ENCODE measurements around the gene SLC16A6. TPM values are rescaled to one million over a fixed set of nuclear protein-coding genes. Genes with fewer than 3 reads are reported as not detected.
"Not testable (repeated sequence)": the region's sequence is repeated elsewhere in the genome, so short reads cannot be mapped to it uniquely, and the experiment has no call there.

Gene SLC16A6
- total RNA-seq, 1 donor from 2014 or later, result not detected

GRCh38 chr17:68293490-68294195 is 2.7 kb upstream of the SLC16A6 start:
- ATAC-seq (no peak), DNase-seq (no peak)
- intact Hi-C loops (cut with micrococcal nuclease), result no loop called here

- intact Hi-C loops (cut with micrococcal nuclease), result no loop called here
- DNase-seq (no peak), ATAC-seq (no peak)
Observed at GRCh38 chr17:68292689-68293040, 1.7 kb upstream of the SLC16A6 start.

GRCh38 chr17:68291836-68292688 is 1.1 kb upstream of the SLC16A6 start:
- DNase-seq (peak; percentile 83), ATAC-seq (peak; percentile 76)
- intact Hi-C loops (cut with micrococcal nuclease), result no loop called here

DNA sequence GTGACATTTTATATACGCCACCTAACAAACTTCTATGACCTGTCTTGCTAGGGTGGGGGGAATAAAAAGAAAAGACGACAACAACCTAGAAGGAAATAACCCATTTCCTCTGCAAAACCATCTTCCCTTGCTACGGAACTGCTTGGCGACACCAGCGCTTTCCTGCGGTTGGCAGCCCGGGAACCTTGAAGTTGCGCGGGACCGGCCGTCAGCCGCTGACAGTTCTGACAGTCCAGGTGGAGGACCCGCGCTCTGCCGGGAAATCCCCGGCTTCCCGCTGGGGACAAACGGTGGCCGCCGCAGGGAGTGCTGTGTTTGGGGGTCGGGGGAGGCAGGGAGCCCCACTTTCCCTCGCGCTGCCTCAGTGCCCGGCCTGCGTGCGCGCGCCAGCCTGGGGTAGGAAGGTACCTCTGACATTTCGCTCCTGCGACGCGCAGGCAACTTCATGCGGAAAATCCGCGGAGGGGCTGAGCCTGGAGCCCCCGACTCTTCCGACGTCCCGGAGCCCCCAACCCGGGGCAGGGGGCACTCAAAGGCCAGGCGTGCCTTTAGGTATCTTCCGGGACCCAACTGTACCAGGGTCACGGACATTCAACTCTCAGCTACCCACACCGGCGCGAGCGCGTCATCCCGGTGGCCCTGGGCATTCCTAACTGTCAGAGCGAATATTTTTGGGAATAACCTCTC is 516 bp downstream of the SLC16A6 start:
- DNase-seq (peak; percentile 54), ATAC-seq (peak; percentile 21)
- intact Hi-C loops (cut with micrococcal nuclease), result no loop called here

- DNase-seq (no peak), ATAC-seq (no peak)
- intact Hi-C loops (cut with micrococcal nuclease), result no loop called here
Observed at GRCh38 chr17:68289936-68290267, 1.0 kb downstream of the SLC16A6 start.

DNA sequence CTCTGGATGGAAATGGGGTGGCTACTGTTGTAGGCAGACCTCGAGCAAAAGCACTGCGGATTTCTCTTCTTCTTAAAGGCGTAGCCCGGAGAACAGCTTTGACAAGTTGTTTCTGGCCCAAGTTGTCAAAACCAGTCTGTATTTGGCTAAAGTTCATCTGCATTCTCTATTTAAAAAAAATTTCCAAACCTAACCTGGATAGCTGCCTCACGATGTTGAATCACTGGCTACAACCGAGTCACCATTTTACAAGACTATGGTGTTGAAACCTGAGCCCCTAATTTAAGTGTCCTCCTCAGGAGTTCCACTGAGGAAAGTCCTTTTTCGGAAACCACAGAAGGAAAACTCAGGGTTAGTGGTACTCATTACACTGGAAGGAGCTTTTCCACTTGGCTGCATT is 1.5 kb downstream of the SLC16A6 start:
- DNase-seq (no peak), ATAC-seq (no peak)
- intact Hi-C loops (cut with micrococcal nuclease), result no loop called here

- intact Hi-C loops (cut with micrococcal nuclease), result no loop called here
- no peak for ATAC-seq
Observed at GRCh38 chr17:68288804-68289203, 2.1 kb downstream of the SLC16A6 start.

DNA sequence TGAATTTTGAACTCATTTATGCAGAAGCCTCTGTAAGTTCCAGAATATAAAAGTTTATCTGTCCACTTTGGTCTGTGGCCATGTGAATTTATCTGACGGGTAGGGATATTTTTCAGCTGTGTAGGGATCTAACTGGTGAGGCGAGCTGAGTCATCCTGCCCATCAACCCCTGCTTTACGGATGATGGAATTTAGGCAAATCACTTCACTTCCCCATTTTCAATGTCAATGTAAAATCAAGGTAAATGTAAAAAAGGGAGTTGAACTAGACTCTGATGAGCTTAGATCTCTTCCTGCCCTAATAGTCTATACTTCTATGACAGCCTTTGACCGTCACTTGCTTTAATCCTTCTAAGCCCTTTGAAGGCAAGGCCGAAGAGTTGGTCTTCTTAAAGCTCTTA is 2.6 kb downstream of the SLC16A6 start:
- no peak for DNase-seq
- no peak for ATAC-seq
- intact Hi-C loops (cut with micrococcal nuclease), result no loop called here

More at GRCh38 chr17:68288804-68289203, 2.1 kb downstream of the SLC16A6 start:
- no peak for DNase-seq

DNA sequence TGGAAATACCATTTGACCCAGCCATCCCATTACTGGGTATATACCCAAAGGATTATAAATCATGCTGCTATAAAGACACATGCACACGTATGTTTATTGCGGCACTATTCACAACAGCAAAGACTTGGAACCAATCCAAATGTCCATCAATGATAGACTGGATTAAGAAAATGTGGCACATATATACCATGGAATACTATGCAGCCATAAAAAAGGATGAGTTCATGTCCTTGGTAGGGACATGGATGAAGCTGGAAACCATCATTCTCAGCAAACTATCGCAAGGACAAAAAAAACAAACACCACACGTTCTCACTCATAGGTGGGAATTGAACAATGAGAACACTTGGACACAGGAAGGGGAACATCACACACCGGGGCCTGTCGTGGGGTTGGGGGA is 9.0 kb downstream of the SLC16A6 start:
- ATAC-seq; intact Hi-C loops (cut with micrococcal nuclease): not testable (repeated sequence)

GRCh38 chr17:68277807-68278206 is 13.1 kb downstream of the SLC16A6 start:
- DNase-seq (no peak), ATAC-seq (no peak)
- intact Hi-C loops (cut with micrococcal nuclease), result no loop called here

More for the DNA sequence above, 9.0 kb downstream of the SLC16A6 start:
- not testable (repeated sequence) for DNase-seq

- DNase-seq; intact Hi-C loops (cut with micrococcal nuclease); ATAC-seq: not testable (repeated sequence)
Observed at GRCh38 chr17:68276339-68276738, 14.6 kb downstream of the SLC16A6 start.

DNA sequence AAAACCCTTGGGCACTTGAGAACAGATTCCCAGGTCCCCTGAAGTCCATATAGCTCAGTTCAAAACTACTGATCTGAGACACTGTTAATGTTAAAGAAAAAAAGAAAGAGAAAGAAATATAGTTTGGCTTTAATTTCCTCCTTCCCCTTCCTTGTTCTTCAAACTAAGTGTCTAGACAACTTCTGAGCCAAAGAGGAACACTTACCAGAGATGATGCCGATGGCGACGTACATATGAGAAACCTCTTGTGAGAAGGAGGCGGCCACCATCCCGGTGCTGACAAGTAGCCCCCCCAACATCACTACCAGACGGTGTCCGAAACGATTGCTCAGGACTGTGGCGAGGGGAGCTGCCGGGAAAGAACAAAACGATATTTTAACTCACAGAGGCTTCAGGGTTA is 17.2 kb downstream of the SLC16A6 start:
- ATAC-seq (no peak), DNase-seq (no peak)
- intact Hi-C loops (cut with micrococcal nuclease), result no loop called here

DNA sequence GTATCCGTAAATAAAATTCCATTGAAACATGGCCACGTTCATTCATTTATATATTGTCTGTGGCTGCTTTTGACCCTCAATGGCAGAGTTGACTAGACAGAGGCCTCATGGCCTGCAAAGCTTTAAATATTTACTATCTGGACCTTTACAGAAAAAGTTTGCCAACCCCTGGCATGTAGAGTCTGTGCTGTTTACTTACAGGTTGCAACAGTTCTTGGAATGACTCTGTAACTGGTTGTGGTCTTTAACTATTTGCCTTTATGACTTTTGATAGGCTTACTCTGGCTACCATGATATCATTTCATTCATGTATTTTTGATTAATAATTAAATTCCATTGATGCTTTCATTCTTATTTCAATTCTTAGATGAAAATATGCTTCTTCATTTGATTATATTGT is 25.1 kb downstream of the SLC16A6 start:
- not testable (repeated sequence) for DNase-seq, ATAC-seq
- intact Hi-C loops (cut with micrococcal nuclease), result loop anchor here (10.0 kb wide), 1 partner anchor 169 kb away; no protein-coding TSS in a partner anchor

DNA sequence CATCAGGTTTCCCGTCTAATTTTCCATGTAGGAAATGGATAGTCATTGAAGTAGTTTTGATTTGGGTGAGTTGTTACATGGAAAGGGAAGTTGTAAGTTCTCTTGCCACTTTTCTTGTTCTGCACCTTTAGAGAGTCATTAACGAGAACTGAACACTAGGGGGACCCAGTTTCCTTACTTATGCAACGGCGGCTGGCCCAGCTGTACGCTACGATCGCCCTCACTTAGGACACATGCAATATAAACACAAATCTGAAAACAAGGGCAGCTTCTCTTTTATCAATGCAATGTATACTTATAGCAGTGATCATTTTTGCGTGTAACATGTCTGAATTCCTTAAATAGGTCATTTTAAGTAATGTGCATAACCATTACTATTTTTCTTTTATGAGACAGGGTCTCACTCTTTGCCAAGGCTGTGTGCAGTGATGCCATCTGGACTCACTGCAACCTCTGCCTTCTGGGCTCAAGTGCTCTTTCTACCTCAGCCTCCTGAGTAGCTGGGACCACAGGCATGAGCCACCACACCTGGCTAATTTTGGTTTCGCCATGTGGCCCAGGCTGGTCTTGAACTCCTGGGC is 27.7 kb downstream of the SLC16A6 start:
- peak; percentile 80 for ATAC-seq
- not testable (repeated sequence) for DNase-seq
- intact Hi-C loops (cut with micrococcal nuclease), result loop anchor here (2.0 to 10.0 kb wide), 2 partner anchors 172 to 200 kb away; no protein-coding TSS in a partner anchor

DNA sequence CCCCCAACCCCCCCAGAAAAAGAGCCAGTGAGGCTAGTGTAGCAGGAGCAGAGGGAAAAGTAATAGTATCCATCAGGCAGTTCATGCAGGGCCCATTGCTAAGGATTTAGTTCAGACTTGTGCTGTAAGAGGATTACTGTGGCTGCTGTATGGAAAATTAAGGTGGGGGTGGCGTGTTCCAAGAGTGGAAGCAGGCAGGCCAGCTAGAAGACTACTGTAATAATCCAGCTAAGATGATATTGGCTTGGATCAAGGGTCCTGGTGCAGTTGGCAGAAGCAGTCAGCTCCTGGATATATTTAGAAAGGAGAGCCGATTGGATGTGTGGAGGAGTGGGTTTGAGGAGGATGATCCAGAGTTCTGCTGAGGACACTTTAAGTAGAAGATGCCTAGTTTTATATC is 28.5 kb downstream of the SLC16A6 start:
- intact Hi-C loops (cut with micrococcal nuclease), result loop anchor here (2.0 to 10.0 kb wide), 2 partner anchors 172 to 200 kb away; no protein-coding TSS in a partner anchor
- peak; percentile 61 for ATAC-seq
- not testable (repeated sequence) for DNase-seq

- ATAC-seq (no peak), DNase-seq (no peak)
- intact Hi-C loops (cut with micrococcal nuclease), result loop anchor here (10.0 kb wide), 1 partner anchor 175 kb away; no protein-coding TSS in a partner anchor
Observed at GRCh38 chr17:68260051-68260762, 30.7 kb downstream of the SLC16A6 start.

- ATAC-seq; intact Hi-C loops (cut with micrococcal nuclease); DNase-seq: not testable (repeated sequence)
Observed at GRCh38 chr17:68259648-68259951, 31.3 kb downstream of the SLC16A6 start.

- ATAC-seq, result peak; percentile 91
- intact Hi-C loops (cut with micrococcal nuclease), result not testable (repeated sequence)
- DNase-seq, result peak; percentile 79
Observed at GRCh38 chr17:68258890-68259647, 31.9 kb downstream of the SLC16A6 start.

All from left ventricle myocardium superior (tissue), 1 donor.